Left cardiac atrium (tissue), 4 donors: Measurements from ENCODE around the gene ACTN4. TPM values are rescaled to one million over a fixed set of nuclear protein-coding genes. Genes with fewer than 3 reads are reported as not detected.

Experiments
- ATAC-seq, 2 donors: fragments of 200-7000 bp; cut with Tn5 transposase; one replicate each; pipeline ENCODE4 v1.9.1; 2020; ENCODE audit warnings: mild to moderate bottlenecking in 2 of 2, moderate library complexity in 2 of 2
- DNase-seq: peaks from one replicate; pipeline ENCODE4 v3.0.0-alpha.2; 2020
- intact Hi-C, 2 donors: fragments of 100-400 bp; cut with DNase I; formaldehyde crosslinking; loops; one replicate each; pipeline versions ENCODE4 v1.14.1 to v1.15.1; 2022 to 2023
- total RNA-seq, 2 donors: library from RNA; stranded (reverse); fragmentation: NEBNext Ultra II Directional; extraction: Animal tissue kit (Norgen Biotek cat#: 25700); gene quantifications; one replicate each; pipeline ENCODE4 v1.2.1, GENCODE V29; 2021
- donor health status: DM: no; HTN: yes; CAD: no.
- donor health status: DM: no; HTN: yes; CAD: no; lungs with severe emphysema.
- donor health status: DM: yes; HTN: yes; CAD: no.
- donor health status: Dilated cardiomyopathy.

The ACTN4 gene
- total RNA-seq, 2 donors from 2014 or later: 160 to 333 TPM

- ATAC-seq: no peak
These were observed 14.8 kb upstream of the ACTN4 start for GRCh38 chr19:38632476-38633213.

GRCh38 chr19:38634757-38635482 is 12.5 kb upstream of the ACTN4 start:
- ATAC-seq: peak; percentile 43 to 67
- intact Hi-C loops: no loop called here
- peak; percentile 73 for DNase-seq

More at GRCh38 chr19:38632476-38633213, 14.8 kb upstream of the ACTN4 start:
- DNase-seq: no peak
- intact Hi-C loops: no loop called here

DNA sequence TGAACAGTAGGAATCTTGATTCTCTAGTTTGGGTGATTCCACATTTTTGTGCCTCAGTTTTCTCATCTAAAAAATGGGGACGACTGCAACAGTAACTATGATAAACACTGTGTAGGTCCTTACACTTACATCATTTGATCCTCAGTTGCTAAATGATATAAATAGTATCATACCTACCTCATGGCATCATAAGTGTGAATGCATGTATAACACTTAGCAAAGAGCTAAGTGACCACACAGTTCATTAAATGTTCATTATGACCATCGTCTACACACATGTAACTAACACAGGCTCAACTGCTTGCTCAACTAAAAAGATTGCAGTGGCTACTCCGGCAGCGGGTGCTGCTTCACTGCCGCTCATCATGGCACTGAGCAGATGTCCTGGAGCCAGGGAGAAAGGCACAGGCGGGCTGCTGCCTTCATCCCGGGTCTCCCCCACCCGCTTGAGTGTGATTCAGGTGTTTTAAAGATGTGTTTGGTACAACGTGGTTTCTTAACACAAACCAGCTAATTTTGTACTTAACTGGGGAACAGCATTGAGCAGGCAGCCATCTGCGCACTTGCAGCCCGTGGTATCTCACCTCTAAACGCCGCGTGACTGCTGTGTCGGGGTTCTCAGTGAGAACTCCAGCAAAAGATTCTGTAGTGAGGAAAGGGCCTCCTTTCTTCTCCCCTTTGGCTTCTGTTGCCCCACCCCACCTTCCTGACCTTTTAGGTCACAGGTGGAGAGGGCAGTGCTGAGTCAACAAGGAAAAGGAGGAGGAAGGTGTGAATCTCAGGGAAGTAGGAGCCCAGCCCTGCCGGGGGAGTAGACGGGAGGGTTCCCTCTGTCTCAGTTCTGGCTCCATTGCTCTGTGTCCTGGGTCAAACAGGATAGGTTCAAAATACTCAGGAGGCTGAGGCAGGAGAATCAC is 11.7 kb upstream of the ACTN4 start:
- DNase-seq: no peak
- ATAC-seq: no peak
- intact Hi-C loops: no loop called here

- no peak for ATAC-seq
- intact Hi-C loops: no loop called here
- DNase-seq: no peak
These were observed 9.0 kb upstream of the ACTN4 start for GRCh38 chr19:38638461-38638860.

- intact Hi-C loops: loop anchor here in 1 of 2 donors (10.0 kb wide), 2 partner anchors 205 to 285 kb away; partner anchors contain the start of gene HNRNPL
- ATAC-seq: no peak
- no peak for DNase-seq
These were observed 7.8 kb upstream of the ACTN4 start for GRCh38 chr19:38639679-38640078.

DNA sequence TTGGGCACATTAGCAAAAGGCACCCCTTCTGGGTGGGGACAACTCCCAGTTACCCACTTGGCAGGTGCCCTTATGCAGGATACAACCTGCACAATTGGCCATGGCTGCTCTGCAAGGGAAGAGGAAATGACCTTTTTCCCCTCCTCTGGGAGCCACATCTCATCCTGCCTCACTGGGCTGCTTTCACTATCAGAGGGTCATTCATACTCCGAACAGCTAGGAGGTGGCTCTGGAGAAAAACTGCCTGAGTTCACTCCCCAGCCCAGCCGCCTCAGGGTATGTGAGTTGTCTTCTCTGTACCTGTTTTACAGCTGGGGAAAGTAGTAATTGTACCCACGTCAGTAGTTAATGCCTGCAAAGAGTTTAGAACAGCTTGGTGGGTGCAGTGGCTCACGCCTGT is 7.1 kb upstream of the ACTN4 start:
- DNase-seq: no peak
- intact Hi-C loops: loop anchor here in 1 of 2 donors (10.0 kb wide), 2 partner anchors 204 to 284 kb away; partner anchors contain the start of gene HNRNPL
- peak; percentile 3 to 40 for ATAC-seq

DNA sequence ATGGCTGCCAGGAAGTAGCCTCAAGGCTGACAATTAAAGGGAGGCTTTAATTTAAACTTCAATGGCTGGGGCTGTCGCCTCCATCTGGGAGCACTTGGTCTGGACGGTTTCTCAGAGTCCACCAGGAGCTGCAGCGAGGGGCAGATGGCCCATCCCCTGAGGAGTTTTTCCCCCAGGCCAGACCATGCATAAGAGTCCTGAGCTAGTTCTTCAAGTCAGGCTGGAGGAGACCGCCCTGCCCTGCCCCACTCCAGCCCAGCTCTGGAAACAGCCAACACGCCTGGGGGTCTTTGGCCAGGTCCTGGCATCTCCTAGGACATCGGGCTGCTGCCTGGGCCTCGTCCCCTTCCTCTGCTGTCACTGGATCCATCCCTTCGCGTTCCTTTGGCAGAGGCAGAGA is 5.3 kb upstream of the ACTN4 start:
- DNase-seq (no peak), ATAC-seq (no peak)
- intact Hi-C loops: loop anchor here in 1 of 2 donors (10.0 kb wide), 2 partner anchors 203 to 283 kb away; partner anchors contain the start of gene HNRNPL

- ATAC-seq (no peak), DNase-seq (no peak)
- intact Hi-C loops: loop anchor here (5.0 to 10.0 kb wide), 5 partner anchors 63 to 280 kb away; partner anchors contain the start of genes HNRNPL (in 2 of the 2) and ECH1 (in 1 of the 2)
These were observed 2.7 kb upstream of the ACTN4 start for GRCh38 chr19:38644719-38645118.

GRCh38 chr19:38647966-38648768 is 718 bp downstream of the ACTN4 start:
- ATAC-seq (no peak), DNase-seq (no peak)
- intact Hi-C loops: loop anchor here (5.0 to 10.0 kb wide), 5 partner anchors 59 to 277 kb away; partner anchors contain the start of genes HNRNPL (in 2 of the 2) and ECH1 (in 1 of the 2)

DNA sequence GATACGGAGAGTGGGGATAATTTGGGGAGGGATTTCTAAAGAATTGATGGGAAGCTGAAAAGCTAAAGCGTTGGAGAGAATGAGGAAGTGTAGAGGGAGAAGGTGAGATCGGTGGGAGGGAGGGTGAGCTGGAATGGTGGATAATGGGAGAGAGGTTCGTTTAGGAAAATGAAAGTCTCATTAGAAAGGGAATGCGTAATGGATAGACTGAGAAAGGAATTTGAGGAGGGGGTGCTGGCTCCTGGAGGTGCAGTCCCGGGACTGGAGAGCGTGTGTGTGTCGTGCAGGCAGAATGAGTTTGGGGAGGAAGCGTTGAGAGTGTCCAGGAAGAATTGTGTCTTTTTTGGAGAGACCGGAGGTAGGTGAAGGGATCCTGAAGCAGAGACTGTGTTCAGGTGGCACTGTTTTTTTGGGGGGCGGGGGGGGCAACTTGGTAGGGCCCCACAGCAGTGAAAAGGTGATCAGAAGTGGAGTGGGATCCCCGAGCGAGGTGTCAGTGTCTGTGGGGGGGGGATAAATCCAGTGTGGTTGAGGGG is 1.4 kb downstream of the ACTN4 start:
- DNase-seq: no peak
- intact Hi-C loops: loop anchor here (5.0 to 10.0 kb wide), 5 partner anchors 58 to 276 kb away; partner anchors contain the start of genes HNRNPL (in 2 of the 2) and ECH1 (in 1 of the 2)
- no peak for ATAC-seq

GRCh38 chr19:38649305-38650171 is 2.1 kb downstream of the ACTN4 start:
- intact Hi-C loops: loop anchor here (5.0 to 10.0 kb wide), 5 partner anchors 58 to 275 kb away; partner anchors contain the start of genes HNRNPL (in 2 of the 2) and ECH1 (in 1 of the 2)
- ATAC-seq: peak in 1 of 2 donors; percentile 3
- peak; percentile 51 for DNase-seq

- intact Hi-C loops: no loop called here
- DNase-seq (no peak), ATAC-seq (no peak)
These were observed 2.8 kb downstream of the ACTN4 start for GRCh38 chr19:38650172-38650775.

DNA sequence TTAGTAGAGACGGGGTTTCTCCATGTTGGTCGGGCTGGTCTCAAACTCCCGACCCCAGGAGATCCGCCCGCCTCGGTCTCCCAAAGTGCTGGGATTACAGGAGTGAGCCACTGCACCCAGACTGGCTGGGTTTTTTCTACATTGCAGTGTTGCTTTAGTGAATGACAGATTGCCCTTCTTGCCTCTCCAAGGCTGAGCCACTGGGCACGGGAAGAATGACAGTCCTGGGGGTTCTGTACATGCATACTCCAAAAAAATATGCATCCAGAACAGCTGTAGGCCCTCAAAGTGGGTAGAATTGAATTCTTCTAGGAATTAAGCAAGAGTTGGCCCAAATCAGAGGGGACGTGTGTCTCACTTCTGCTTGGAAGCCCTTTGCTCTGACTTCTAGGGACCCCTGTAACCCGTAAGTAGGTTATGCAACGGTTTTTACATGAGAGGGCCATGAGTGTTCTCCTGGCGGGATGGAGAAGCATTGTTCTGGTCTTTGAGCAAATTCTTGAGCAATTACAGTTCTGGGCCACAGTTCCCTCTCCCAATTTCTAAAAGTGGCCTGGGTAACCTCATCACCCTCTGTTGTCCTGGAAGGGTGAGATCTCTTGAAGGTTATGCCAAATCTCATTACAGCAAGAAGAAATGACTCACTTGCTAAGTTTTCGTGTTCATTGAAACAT is 3.6 kb downstream of the ACTN4 start:
- no peak for DNase-seq

DNA sequence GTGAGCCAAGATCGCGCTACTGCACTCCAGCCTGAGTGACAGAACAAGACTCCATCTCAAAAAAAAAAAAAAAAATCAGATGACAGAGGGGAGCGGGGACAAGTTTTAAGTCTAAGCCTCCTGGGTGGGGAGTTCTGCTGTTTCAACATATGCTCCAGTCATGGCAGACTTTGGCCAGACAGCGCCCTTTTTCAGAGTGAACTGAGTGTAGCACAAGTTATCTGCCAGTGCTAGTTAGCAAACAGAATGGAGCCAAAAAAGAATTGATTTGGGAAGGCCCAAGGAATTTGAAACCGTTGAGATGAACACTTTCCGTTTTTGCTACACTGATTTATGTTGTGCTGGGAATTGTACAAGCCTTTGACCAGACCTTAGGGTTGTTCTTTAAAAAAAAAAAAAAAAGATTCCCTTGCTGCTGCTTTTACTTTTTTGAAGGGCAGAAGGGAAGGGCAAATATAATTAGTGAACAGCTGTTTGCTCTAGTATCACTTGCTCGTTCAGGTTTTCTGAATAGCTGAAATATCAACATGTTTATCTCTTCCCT is 5.7 kb downstream of the ACTN4 start:
- ATAC-seq (peak; percentile 29 to 37), DNase-seq (no peak)
- intact Hi-C loops: no loop called here

More for the DNA sequence above, 3.6 kb downstream of the ACTN4 start:
- peak; percentile 10 to 13 for ATAC-seq
- intact Hi-C loops: no loop called here

DNA sequence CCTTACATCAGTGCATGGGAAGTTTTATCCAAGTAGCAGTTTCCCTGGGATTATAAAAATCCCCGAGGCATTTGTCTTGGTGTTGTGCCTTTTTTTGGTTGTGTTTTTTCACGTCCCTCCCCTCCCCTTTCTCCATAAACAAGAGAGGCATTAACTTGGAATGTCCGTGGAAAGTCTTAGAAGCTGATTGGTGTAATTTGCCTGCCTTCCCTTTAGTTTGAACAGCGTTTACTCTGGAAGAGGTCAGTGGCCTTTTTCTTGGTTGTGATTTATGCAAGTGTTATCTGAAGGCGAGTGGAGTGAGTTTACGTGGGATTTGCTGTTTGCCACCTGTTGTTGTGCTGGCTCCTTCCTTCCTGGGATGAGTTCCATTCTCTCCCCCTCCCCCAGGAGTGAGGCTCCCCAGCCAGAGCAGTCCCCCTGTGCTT is 7.2 kb downstream of the ACTN4 start:
- no peak for ATAC-seq
- intact Hi-C loops: no loop called here
- DNase-seq: no peak
